ENCODE data around the gene VSIG2.
"Not testable (repeated sequence)": the region's sequence is repeated elsewhere in the genome, so short reads cannot be mapped to it uniquely, and the experiment has no call there.

Gene VSIG2, protein sequence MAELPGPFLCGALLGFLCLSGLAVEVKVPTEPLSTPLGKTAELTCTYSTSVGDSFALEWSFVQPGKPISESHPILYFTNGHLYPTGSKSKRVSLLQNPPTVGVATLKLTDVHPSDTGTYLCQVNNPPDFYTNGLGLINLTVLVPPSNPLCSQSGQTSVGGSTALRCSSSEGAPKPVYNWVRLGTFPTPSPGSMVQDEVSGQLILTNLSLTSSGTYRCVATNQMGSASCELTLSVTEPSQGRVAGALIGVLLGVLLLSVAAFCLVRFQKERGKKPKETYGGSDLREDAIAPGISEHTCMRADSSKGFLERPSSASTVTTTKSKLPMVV

DNA sequence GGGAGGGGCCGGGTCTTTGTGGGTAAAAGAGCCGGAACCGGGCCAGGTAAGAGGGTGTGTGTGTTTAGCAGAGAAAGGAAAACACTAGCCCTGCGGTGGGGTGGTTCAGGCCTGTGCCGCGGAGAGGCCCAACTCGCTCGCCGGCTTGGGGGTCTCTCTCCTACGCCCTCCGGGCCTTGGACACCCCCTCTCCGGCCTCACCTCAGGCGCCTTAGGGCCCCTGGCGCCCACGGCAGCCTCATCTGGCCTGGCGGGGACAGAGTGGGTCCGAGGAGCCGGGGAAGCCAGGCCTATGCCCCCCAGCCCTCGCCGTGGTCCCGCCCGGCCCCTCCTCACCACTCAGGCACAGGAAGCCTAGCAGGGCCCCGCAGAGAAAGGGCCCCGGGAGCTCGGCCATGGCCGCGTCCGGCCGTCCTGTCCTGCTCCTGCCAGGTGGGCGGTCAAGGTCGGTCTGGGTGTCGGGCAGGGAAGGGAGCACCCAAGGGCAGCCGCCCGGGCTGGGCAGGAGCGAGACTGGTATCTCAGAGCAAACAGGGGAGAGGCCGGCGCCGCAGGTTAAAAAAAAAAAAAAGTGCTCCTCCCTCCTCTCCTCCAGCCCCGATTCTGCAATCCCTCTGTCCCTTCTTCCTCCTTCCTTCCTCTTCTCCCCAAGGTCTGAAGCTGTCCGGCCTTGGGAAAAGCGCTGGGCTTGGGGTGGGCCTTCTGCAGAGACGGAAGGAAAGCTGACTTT, at the start of gene VSIG2:
TSS of gene VSIG2 (minus strand) at position 515 of the 730 bp plus-strand sequence. CDS start at position 397, 118 bp downstream.
- no peak for DNase-seq

DNA sequence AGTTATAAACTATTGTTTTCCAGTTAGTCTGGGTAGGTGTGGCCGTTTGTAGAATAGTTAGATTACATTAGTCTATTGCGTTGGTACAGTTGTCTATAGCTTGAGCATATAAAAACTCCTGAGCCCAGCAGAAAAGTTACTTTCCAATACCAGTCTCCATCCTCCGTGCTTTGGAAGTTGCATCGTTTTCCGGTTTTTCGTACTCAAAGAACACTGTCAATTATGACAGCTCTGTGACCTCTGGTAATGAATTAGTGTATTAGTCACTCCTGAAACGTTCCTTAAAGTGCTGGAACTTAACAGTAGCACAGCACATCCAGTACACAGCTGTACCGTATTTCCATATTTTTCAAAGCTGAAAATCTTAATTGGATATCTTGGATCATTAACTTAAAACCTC, 49.0 kb upstream of the VSIG2 start:
- no peak for DNase-seq

DNA sequence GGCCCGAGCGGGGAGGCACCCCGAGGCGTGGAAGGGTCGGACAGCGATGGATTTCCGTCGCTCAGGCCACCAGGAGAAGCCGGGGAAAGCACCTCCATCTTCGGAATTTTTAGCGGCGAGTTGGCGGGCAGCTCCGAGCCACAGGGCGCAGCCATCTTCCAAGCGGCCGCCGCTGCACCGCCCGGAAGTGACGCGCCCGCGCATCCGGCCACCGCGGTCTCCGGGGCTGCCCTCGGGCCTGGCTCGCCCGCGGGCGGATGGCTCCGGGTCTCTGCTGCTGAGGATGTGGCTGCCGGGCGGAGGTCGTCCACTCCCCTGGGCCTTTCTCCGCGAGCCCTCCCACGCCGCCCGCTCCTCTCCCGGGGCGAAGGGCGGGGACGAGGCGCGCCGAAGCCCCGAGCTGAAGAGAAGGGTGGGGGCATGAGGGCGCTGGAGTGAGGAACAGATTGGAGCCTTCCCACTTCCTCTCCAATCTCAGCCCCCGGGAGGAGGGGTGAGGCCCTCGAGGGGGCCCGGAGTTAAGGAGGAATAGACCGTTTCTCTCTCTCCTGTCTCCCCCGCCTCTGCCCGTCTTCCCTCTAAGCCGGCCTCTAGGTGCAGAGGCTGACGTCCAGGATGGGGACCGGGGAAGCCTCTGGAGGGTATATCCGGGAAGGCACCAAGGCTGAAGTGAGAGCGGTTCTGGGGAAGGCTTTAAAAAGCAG, 48.3 kb upstream of the VSIG2 start, which contains the start of gene MSANTD2:
TSS of gene MSANTD2 (minus strand) at position 181 of the 704 bp plus-strand sequence. CDS start at position 155, 26 bp downstream.
- peak; percentile 79 for DNase-seq

DNA sequence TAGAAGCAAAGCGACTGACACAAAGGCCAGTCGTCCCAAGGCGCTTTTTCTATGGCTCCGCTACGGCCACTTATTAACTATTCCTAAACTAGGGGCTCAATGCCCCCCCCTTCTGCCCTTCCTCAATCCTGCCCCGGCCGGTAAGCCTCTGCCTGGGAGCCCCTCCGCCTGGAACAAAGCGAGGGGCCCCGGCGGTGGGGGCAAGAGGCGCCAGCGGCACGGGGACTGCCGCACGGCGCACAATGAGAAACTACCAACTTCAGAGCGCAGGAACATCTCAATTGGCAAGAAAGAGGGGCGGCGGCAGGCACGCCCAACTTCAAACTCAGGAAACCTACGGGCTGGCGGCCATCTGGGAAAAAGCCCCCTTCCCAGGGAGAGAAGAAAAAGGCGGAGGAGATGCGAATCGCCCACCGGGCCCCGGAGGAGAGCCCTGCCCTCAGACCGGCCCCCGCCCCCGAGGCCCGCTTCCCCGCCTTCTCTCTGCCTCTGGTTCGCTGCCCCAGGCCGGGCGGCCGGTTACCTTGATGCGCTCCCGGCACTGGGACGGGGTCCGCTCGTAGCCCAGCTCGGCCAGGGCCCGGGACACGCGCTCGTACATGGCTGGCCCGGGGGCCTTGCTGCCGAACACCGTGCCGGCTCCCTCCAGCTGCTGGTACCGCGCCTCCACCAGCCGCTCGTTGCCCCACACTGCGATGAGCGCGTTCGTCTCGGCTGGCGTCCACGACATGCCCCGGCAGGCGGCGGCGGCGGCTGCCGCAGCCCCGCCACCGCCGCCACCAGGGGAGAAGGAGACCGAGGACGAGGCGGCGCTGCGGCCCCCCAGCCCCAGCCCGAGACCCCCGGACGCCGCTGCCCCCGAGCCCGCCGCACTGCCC, 47.5 kb upstream of the VSIG2 start:
- DNase-seq: no peak

DNA sequence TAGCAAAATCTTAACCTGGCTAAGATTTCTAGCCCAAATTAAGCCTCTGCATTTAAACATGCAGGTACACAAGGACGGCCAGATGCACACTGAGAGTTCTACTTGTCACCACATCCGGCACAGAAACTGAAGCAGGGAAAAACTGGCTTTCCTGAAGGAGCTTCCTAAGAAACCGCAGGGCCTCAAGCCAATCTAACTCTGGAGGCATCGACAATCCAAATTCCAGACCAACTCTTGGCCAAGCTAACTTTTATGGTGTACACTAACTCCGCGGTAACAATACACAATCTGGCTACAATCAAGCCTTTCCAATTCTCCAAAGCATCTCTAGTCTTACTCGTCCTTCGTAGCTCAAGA, 46.9 kb upstream of the VSIG2 start:
- peak; percentile 29 for DNase-seq

DNA sequence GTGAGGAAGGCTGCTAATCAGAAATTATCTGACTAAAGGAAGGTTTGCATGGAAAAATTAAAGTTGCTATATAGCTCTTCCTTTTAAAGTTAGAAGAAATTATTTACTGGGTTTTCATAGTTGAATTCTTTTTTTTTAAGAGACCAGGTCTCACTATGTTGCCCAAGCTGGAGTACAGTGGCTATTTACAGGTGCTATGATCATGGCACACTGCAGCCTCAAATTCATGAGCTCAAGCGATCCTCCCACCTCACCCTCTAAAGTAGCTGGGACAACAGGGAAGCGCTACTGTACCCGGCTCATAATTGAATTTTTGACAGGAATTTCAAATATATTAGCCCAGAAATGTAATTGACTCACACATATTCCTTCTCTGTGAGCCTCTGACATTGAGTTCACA, 44.3 kb upstream of the VSIG2 start:
- no peak for DNase-seq

DNA sequence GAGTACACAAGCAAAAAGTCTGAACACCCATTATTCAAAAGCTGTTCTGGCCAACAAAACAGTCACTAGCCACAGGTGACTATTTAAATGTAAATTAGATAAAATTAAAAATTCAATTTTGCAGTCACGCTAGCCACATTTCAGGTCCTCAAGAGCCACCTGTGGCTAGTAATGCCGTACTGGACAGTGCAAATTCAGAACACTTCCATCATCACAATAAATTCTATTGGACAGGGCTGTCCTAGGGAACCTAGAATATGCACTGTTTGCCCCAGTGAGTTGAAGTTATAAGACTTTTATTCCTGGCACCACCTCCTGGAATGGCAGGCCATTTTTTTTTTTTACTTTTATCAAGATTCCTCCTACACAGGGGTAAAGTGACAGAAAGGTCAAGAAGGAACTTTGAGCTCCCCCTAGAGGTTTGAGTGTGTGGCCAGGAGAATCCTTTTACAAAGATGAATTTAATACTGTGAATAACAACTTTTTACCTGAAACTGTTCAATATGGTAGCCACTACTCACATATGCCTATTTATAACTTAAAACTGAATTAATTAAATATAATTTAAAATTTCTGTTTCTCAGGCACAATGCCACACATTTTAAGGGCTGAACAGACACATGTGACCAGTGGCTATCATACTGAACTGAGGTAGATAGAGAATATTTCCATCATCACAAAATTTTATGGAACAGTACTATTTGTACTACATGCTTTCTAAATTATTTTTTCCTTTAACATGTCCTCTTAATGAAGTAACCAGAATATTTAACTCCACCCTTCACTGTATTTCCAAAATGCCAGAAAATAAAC, 41.6 kb upstream of the VSIG2 start:
- DNase-seq: peak; percentile 65

DNA sequence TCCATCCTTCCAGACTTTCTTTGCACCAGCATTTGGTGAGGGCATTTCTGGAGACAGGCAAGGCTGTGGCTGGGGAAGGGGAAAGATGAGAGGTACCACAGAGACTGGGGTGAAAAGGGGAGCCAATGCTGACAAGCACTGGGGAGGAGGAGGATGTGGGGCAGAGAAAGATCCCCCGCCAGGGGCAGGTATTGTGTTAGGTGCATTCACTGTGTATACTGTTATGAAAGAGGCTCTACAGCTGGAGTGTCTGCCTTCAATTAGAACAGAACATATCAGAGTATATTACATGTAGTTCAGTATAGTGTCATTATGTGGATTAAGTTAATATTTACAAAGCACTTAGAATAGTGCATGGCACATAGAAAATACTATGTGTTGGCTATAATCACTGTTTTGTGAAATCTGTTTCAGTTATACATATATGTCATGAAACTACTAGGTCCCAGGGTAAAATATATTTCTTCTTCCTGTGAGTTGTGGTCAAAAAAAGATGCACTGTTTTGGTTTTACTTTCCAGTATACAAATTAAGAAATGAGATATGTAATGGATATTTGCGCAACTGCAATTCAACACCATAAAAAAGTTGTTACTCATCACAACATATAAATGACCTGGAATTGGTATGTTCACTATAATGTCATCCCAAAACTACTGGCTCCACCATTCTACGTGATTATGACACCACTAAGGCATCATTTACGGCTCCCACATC, 39.7 kb upstream of the VSIG2 start:
- DNase-seq: no peak

DNA sequence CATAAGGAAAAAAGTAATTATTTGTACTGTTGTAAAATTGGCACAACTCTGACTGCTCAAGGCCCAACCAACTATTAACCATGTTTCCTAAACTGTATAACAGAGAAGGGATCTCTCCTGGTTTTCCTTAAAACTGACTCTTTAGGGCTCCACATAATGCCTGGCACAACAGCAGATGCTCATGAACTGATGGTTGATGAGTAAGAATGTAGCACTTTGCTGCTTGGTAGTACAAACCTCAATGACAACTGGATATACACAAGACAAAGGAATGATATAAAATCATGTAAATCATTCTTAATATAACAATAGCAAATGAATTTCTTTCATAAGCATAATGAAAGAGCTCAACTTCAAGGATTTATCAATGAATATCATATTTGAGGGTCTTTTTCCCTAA, 36.5 kb upstream of the VSIG2 start:
- DNase-seq: no peak

DNA sequence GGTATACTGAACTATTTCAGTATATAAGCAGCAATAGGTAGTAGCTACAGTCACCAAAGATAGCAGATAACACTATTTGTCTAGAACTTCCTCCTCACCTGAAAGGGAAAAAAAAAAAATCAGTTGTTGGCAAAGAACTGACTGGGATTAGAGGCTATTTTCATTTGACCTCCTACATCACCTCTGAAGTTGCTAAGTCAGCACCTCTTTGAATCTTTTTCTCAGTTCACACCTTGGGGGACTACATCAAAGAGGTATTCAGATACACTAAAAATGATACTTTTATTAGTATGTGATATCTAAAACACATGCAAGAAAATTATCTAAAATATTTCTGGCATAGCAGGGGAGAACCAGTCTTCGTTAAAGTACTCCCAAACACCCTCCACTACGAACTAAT, 32.0 kb upstream of the VSIG2 start:
- DNase-seq: no peak

DNA sequence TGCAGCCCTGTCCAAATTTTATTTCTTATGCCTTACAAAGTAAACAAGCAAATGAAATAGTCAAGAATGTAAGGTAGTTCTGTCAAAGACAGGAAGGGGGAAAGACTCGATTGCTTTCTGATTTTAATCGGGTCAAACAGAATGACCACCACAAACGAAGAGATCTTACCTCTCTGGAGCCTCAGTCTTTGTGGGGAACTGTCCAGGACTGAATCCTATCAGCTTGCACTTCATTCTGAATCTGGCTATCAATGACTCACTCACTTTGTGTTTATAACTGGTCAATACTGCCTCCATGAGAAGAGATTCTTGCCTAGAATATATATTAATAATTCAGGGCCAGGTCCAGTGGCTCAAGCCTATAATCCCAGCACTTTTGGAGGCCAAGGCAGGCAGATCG, 30.9 kb upstream of the VSIG2 start:
- DNase-seq: no peak

DNA sequence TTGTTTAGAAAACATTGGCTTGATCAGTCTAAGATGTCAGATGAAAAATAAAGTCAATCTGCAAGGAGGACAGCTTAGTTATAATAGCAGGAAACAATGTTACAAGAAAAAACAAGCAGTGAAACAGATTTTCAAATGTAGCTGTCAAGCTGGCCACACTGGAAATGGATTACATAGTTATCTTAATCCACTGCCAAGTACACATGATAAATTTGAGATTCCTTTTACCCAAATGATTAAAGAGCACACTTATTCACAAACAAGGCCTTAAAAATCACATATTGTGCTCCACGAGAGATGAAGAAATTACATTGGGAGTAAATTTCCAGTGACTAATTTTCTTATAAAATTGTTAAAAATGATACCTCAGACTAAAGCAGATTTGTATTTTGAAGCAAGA, 27.5 kb upstream of the VSIG2 start:
- DNase-seq: no peak

DNA sequence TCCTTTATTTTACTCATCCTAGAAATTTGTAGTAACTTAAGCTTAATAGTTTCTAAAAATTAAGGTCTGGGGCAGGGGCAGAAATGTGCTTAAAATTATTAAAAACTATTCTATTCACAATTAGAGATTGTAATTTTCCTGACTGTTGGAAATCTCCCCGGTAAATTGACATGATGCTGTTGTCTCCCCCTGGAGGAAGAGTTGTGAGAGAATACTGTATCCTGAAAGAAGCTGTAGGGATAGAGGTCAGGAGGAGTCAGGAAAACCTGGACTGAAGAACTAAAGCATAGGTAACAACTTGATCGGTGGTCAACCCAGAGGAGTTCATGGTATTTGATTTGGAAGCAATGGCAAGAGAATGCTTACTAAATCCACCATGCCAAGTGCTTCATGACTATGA, 26.2 kb upstream of the VSIG2 start:
- DNase-seq: no peak

DNA sequence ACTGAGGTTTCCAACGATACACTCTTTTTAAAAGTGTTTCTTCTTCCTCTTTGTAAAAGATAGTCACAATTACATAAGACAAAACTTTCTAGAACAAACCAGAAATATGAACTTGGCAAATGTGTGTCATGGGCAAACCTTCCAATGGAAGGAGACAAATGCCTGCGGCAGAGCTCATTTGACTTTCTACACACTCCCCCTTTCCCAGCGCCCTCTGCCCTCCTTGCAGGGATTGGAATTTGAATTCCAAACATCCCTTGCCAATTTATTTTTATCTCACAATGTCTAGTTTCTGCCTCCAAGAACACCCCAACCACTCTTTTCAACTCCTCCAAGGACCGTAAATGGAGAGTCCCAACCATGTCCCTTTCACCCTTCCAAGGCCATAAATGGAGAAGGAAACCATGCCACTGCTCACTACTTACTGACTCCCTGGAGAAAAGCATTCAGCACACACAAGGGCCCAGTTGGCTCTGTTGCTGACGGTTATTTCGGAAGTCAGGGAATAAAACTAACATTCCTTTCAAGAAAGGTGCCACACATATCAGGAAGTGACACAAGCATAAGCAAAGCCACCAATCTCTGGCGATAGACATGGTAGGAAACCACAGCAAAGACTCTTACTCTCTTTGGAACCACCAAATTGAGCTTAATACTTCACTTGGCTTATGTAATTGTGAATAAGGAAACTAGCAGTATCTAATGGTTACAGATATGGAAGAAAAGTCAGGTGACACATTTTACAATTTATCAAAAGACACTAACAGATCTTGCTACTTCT, 25.0 kb upstream of the VSIG2 start:
- DNase-seq: no peak

DNA sequence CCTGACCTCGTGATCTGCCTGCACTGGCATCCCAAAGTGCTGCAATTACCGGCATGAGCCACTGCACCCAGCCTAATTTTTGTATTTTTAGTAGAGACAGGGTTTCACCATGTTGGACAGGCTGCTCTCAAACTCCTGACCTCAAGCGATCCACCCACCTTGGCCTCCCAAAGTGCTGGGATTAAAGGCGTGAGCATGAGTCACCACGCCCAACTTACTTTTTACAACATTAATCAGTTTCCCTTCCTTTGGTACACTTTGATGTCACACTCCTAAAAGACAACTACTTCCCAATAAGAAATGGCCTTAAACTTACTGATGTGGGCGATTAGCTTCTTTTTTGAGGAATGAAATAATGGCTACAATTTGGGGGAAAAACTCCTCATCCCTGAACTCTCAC, 18.9 kb upstream of the VSIG2 start:
- not testable (repeated sequence) for DNase-seq

DNA sequence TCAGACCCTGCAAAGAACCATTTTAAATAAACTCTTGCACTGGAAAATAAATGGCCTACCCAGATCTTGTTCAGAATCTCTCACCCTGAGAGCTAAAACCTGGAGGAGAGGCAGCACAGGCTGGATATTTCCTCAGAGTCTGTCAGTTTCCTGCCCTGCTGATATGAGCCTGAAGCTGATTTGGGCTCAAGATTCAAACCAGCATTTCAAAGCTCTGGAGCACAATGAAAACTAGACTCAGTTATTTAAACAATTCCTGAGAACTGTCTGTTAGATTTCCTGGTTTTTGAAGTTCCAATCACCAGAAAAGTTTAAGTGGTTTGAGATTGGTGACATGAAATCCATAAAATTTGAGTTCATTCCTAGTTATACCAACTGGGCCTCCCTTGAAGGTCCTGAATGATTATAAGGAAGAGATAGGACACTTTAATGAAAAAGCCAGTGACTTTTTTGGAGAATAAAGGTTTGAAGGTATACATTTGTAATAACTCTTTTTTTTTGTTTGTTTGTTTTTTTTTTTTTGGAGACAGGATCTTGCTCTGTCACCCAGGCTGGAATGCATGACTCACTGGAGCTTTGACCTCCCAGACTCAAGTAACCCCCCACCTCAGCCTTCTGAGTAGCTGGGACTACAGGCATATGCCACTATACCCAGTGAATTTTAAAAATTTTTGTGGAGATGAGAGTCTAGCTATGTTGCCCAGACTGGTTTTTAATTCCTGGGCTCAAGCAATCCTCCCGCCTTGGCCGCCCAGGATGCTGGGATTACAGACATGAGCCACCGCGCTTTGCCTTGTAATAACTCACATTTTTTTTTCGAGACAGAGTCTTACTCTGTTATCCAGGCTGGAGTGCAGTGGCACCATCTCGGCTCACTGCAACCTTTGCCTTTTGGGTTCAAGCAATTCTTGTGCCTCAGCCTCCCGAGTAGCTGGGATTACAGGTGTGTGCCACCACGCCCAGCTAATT, 18.0 kb upstream of the VSIG2 start:
- no peak for DNase-seq

DNA sequence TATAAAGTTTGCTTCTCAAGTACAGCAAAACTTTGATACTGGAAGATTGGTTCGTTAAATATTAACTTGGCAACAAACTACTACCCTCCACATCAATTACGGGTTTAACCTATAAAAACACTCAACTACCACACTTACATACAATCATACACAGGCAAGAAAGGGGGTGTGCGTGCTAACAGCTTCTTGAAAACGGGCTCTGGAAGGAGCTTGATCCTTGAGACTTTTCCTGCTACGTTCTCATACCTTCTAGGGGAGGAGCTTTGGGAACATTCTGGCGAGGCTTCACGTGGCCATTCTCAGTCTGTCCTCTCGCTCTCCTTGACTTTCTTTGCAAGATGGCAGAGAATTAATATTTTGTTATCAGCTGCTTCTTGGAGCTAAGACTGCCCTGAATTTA, 16.9 kb upstream of the VSIG2 start:
- DNase-seq: no peak

DNA sequence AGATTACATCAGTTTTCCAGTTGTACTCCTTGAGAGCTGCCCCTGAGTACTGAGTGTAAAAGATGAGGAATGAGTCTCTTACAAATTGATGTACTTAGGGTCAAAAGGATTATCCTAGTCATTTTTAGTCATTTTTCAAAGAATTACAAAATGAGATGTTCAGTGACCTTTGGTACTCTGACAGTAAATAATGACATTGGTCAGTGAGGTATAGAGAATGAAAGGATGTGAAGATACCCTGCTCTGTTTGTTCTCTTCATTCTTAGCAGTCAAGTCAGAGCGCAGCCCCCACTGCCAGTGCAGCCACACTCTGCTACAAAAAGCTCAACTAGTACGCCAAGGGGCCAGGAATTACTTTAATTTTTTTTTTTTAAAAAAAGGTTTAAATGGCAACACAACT, 14.1 kb upstream of the VSIG2 start:
- no peak for DNase-seq

All from KG1 (cell line).